ENCODE measurements around the gene CTCF. TPM values are rescaled to one million over a fixed set of nuclear protein-coding genes. Genes with fewer than 3 reads are reported as not detected.

CTCF gene
- total and polyA plus RNA-seq, 3 experiments from 2014 or later, result 65.4 to 67.4 (median 66.4) TPM

DNA sequence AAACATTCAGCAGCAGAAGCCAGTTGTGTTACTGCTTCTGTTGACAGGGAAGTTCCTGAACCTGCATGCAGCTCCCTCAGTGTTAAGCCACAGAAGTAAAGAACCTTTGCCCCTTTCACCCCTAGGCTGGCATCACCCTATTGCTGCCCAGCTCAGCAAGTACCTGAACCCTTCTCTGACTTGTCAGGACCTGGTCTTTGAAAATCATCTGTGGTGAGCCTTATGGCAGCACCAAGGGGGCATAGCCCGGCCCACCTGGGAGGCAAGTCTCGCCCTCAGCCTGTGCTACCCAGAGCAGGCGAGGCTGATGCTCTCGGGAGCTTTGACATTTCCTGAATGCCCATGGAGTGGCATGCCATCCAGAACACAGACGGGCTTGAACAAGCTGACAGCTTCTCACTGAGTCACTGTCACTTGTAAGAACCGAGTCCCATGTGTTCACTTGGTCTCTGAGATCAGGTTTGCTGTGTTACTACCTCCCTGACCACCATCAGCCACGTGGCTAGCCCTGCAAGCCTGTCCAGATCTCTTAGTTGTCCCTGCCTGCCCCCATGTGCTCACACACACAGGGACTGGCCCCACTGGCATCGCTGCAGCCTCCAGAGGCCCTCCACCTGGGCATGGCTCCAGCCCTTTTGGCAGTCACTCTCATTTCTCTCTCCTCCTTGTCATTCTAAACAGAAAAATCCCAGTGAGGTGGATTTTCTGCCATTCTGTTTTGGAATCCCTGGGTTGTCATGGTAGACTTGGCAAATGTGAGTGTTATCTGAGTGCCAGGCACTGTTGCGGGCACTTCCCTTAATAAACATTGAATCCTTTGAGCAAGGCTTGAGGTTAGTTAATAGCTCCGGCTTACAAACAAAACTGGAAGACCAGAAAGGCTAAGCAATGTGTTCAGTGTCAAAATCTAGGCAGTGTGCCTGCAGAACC is 79.7 kb downstream of the CTCF start:
- H3K4me3 ChIP-seq (ENCODE audit: low read length), result no peak overlapping the region
- Mint-ChIP-seq H3K36me3 (peaks cover 0 to 37% (median 4%) of the 10 kb centered on the region in 3 donors), H3K9me3 (no peaks in the 10 kb centered on the region), H3K27ac (peak overlapping the region in 2 of 8 donors; percentile 10 to 42), H3K4me1 (peaks cover 4 to 24% (median 11%) of the 10 kb centered on the region in 3 donors), H3K4me3 (peak overlapping the region in 1 of 7 donors; percentile 36), H3K27me3 (no peaks in the 10 kb centered on the region)
- no peaks in the 10 kb centered on the region for H3K9me3 ChIP-seq (ENCODE audit: low read length)
- H3K27ac ChIP-seq (ENCODE audit: low read depth, low read length), result no peak overlapping the region
- H3K27me3 ChIP-seq (ENCODE audit: insufficient read depth, low read length, poor library complexity, severe bottlenecking), result no peaks in the 10 kb centered on the region
- DNase-seq, result no peak
- H3K36me3 ChIP-seq (ENCODE audit: insufficient read depth, low read length), result peaks cover 6% of the 10 kb centered on the region
- POLR2A ChIA-PET, result no interaction called here
- peaks cover 22% of the 10 kb centered on the region for H3K4me1 ChIP-seq (ENCODE audit: insufficient read depth, low read length)
- CTCF ChIA-PET, result interaction anchor here (1.5 to 13.0 kb wide), 5 partner anchors 94 to 161 kb away, joined by 3 to 235 read pairs (median 22); partner anchors contain the start of gene ATP6V0D1

DNA sequence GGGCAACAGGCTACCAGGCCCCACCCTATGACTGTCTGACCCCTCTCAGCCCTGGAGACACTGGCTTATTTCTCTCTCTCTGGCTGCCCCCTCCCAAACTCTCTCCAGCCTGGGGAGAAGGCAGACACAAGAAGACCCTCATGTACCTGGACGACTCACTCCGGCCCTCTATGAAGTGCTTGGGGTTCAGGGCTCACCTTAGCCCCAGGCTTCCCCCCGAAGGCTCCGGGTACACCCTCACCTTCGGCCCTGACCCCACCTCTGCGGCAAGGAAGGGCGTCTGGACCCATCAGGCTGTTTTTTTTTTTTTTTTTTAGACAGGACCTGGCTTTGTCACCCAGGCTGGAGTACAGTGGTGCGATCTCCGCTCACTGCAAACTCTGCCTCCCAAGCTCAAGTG is 81.7 kb downstream of the CTCF start:
- ChIA-PET POLR2A (interaction anchor here (0.9 to 3.1 kb wide), 3 partner anchors 82 to 163 kb away, joined by 3 to 39 read pairs (median 26); partner anchors contain the start of genes ATP6V0D1 and CTCF), CTCF (interaction anchor here (0.8 to 13.0 kb wide), 22 partner anchors 10 to 163 kb away, joined by 3 to 235 read pairs (median 8); partner anchors contain the start of genes ACD, ATP6V0D1, CTCF and PARD6A)
- Mint-ChIP-seq H3K4me3 (peak overlapping the region; percentile 58 to 87 (median 76)), H3K36me3 (peaks cover 0 to 28% (median 2%) of the 10 kb centered on the region in 3 donors), H3K27me3 (no peaks in the 10 kb centered on the region), H3K4me1 (peaks cover 4 to 24% (median 11%) of the 10 kb centered on the region in 3 donors), H3K27ac (peak overlapping the region; percentile 61 to 93 (median 82)), H3K9me3 (no peaks in the 10 kb centered on the region)
- no peaks in the 10 kb centered on the region for H3K36me3 ChIP-seq (ENCODE audit: insufficient read depth, low read length)
- H3K27ac ChIP-seq (ENCODE audit: low read depth, low read length), result no peak overlapping the region
- no peaks in the 10 kb centered on the region for H3K27me3 ChIP-seq (ENCODE audit: insufficient read depth, low read length, poor library complexity, severe bottlenecking)
- no peak for DNase-seq
- peaks cover 23% of the 10 kb centered on the region for H3K4me1 ChIP-seq (ENCODE audit: insufficient read depth, low read length)
- H3K9me3 ChIP-seq (ENCODE audit: low read length), result no peaks in the 10 kb centered on the region
- no peak overlapping the region for H3K4me3 ChIP-seq (ENCODE audit: low read length)

DNA sequence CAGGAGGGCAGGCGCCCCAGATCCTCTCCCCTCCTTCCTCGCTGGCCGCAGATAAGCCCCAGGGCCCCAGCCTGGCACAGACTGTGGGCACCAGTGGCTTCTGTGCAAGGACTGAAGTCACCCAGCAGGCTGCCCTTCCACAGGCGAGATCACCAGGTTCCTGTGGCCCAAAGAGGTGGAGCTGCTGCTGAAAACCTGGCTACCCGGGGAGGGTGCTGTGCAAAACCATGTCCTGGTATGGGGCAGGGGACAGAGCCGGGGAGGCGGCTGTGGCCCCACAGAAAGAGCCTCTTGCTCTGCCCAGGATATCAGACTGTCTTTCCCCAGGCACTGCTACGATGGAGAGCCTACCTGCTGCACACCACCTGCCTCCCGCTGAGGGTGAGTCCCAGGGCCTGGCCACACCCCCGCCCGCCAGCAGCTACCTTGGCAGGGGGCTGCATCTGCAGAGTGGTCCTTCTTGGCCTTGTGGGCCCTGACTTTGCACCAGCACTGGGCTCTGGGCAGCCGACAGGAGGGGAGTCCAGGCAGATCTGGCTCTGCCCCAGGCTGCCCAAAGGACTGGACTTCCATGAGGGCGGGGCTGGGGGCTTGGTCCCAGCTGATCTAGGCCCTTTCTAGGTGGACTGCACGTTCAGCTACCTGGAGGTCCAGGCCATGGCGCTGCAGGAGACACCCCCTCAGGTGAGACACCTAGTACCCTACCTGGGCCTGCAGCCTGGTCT is 83.2 kb downstream of the CTCF start:
- H3K4me3 ChIP-seq (ENCODE audit: low read length), result peak overlapping the region; percentile 78
- Mint-ChIP-seq H3K4me1 (peaks cover 9 to 29% (median 15%) of the 10 kb centered on the region in 3 donors), H3K4me3 (peak overlapping the region; percentile 76 to 90 (median 80)), H3K36me3 (peaks cover 4 to 34% (median 5%) of the 10 kb centered on the region in 3 donors), H3K9me3 (no peaks in the 10 kb centered on the region), H3K27me3 (no peaks in the 10 kb centered on the region), H3K27ac (peak overlapping the region; percentile 74 to 93 (median 86))
- no peaks in the 10 kb centered on the region for H3K27me3 ChIP-seq (ENCODE audit: insufficient read depth, low read length, poor library complexity, severe bottlenecking)
- DNase-seq, result no peak
- CTCF ChIA-PET, result interaction anchor here (0.5 to 13.0 kb wide), 37 partner anchors 9 to 426 kb away, joined by 3 to 235 read pairs (median 4); partner anchors contain the start of genes ACD, ATP6V0D1, CTCF and PARD6A
- peaks cover 6% of the 10 kb centered on the region for H3K36me3 ChIP-seq (ENCODE audit: insufficient read depth, low read length)
- H3K9me3 ChIP-seq (ENCODE audit: low read length), result no peaks in the 10 kb centered on the region
- POLR2A ChIA-PET, result interaction anchor here (0.6 to 3.1 kb wide), 11 partner anchors 12 to 124 kb away, joined by 3 to 39 read pairs (median 6); partner anchors contain the start of genes ACD, C16orf86, CTCF and ENKD1
- H3K27ac ChIP-seq (ENCODE audit: low read depth, low read length), result peak overlapping the region; percentile 78
- peaks cover 23% of the 10 kb centered on the region for H3K4me1 ChIP-seq (ENCODE audit: insufficient read depth, low read length)

DNA sequence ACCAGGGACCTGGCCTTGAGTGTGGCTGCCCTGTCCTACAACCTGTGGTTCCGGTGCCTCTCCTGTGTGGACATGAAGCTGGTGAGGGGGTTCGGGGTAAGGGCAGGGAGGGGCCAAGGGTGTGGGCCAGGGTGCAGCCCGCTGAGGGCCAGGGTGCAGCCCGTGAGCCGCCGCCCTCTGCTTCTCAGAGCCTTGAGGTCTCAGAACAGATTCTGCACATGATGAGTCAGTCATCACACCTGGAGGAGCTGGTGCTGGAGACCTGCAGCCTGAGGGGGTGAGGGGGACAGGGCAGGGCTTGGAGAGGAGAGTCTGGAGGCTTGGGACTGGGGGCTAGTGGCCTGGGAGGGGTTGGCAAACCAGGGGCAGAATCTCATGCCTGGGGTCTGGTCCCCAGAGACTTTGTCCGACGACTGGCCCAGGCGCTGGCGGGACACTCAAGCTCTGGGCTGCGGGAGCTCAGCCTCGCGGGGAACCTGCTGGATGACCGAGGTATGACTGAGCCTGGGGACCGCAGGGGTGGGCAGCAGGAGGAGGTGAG is 84.9 kb downstream of the CTCF start:
- Mint-ChIP-seq H3K4me1 (peaks cover 13 to 31% (median 16%) of the 10 kb centered on the region in 3 donors), H3K9me3 (no peaks in the 10 kb centered on the region), H3K27ac (peak overlapping the region in 1 of 8 donors; percentile 29), H3K4me3 (no peak overlapping the region), H3K27me3 (no peaks in the 10 kb centered on the region), H3K36me3 (peaks cover 5 to 51% (median 9%) of the 10 kb centered on the region in 3 donors)
- no peak for DNase-seq
- ChIA-PET POLR2A (interaction anchor here (0.6 to 2.1 kb wide), 3 partner anchors 11 to 103 kb away, joined by 3 to 8 read pairs (median 4); partner anchors contain the start of gene ACD), CTCF (interaction anchor here (1.0 to 13.0 kb wide), 5 partner anchors 13 to 126 kb away, joined by 3 to 235 read pairs (median 22); partner anchors contain the start of gene ACD)
- no peaks in the 10 kb centered on the region for H3K9me3 ChIP-seq (ENCODE audit: low read length)
- no peaks in the 10 kb centered on the region for H3K27me3 ChIP-seq (ENCODE audit: insufficient read depth, low read length, poor library complexity, severe bottlenecking)
- H3K4me1 ChIP-seq (ENCODE audit: insufficient read depth, low read length), result peaks cover 23% of the 10 kb centered on the region
- H3K36me3 ChIP-seq (ENCODE audit: insufficient read depth, low read length), result peaks cover 13% of the 10 kb centered on the region
- H3K4me3 ChIP-seq (ENCODE audit: low read length), result no peak overlapping the region
- no peak overlapping the region for H3K27ac ChIP-seq (ENCODE audit: low read depth, low read length)

DNA sequence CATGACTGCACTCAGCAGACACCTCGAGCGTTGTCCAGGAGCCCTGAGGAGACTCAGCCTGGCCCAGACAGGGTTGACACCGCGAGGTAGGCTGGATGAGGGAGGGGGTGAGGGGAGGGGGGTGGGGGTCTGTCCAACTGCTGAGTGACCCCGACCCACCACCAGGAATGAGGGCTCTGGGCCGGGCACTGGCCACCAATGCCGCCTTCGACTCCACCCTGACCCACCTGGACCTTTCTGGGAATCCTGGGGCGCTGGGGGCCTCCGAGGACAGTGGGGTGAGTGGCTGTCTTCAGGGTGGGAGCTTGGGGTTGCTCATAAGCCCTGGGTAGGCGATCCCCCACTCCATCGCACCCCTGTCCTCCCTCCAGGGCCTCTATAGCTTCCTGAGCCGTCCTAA is 85.4 kb downstream of the CTCF start:
- peaks cover 5 to 54% (median 9%) of the 10 kb centered on the region in 3 donors for H3K36me3 Mint-ChIP-seq
- peak overlapping the region in 1 of 8 donors; percentile 29 for H3K27ac Mint-ChIP-seq

DNA sequence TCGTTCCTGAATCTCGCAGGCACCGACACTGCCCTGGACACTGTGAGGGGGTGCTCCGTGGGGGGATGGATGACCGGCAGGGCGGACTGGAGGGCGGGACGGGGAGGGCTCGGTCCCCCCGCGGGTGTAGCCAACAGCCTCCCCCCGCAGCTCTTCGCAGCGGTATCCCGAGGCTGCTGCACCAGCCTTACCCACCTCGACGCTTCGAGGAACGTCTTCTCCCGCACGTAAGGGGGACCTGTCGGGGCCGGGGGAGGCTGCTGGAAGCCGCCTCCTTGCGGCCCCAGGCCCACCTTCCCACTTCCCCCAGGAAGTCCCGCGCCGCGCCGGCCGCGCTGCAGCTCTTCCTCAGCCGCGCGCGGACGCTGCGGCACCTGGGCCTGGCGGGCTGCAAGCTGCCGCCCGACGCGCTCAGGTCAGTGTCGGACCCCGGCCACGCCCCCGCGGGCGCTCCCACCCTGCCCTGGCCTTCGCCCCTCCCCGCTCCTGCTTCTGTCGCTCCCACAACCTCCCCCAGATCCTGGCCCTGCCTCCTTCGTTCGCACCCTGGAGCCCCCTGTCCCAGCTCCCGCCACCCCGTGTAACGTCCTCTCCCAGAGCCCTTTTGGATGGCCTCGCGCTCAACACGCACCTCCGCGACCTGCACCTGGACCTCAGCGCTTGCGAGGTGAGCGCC is 85.9 kb downstream of the CTCF start:
- no peak overlapping the region for H3K4me3 Mint-ChIP-seq
- H3K9me3 Mint-ChIP-seq, result no peaks in the 10 kb centered on the region
- POLR2A ChIA-PET, result no interaction called here
- H3K27ac Mint-ChIP-seq, result no peak overlapping the region
- no peaks in the 10 kb centered on the region for H3K9me3 ChIP-seq (ENCODE audit: low read length)
- H3K4me1 ChIP-seq (ENCODE audit: insufficient read depth, low read length), result peaks cover 23% of the 10 kb centered on the region
- peaks cover 16% of the 10 kb centered on the region for H3K36me3 ChIP-seq (ENCODE audit: insufficient read depth, low read length)
- H3K27me3 Mint-ChIP-seq, result no peaks in the 10 kb centered on the region
- H3K27me3 ChIP-seq (ENCODE audit: insufficient read depth, low read length, poor library complexity, severe bottlenecking), result no peaks in the 10 kb centered on the region
- peaks cover 13 to 31% (median 16%) of the 10 kb centered on the region in 3 donors for H3K4me1 Mint-ChIP-seq
- peaks cover 5 to 54% (median 9%) of the 10 kb centered on the region in 3 donors for H3K36me3 Mint-ChIP-seq
- DNase-seq, result no peak
- CTCF ChIA-PET, result interaction anchor here (1.0 to 13.0 kb wide), 4 partner anchors 12 to 127 kb away, joined by 3 to 235 read pairs (median 48); partner anchors contain the start of gene ACD
- H3K27ac ChIP-seq (ENCODE audit: low read depth, low read length), result no peak overlapping the region
- no peak overlapping the region for H3K4me3 ChIP-seq (ENCODE audit: low read length)

More for the DNA sequence above, 85.4 kb downstream of the CTCF start:
- H3K4me3 ChIP-seq (ENCODE audit: low read length), result no peak overlapping the region
- peaks cover 13 to 31% (median 16%) of the 10 kb centered on the region in 3 donors for H3K4me1 Mint-ChIP-seq
- no peaks in the 10 kb centered on the region for H3K9me3 Mint-ChIP-seq
- no peaks in the 10 kb centered on the region for H3K27me3 Mint-ChIP-seq
- H3K36me3 ChIP-seq (ENCODE audit: insufficient read depth, low read length), result peaks cover 16% of the 10 kb centered on the region
- POLR2A ChIA-PET, result interaction anchor here (0.6 kb wide), 1 partner anchor 104 kb away, joined by 3 read pairs; no protein-coding TSS in a partner anchor
- no peak for DNase-seq
- no peak overlapping the region for H3K4me3 Mint-ChIP-seq
- H3K27me3 ChIP-seq (ENCODE audit: insufficient read depth, low read length, poor library complexity, severe bottlenecking), result no peaks in the 10 kb centered on the region
- H3K9me3 ChIP-seq (ENCODE audit: low read length), result no peaks in the 10 kb centered on the region
- H3K4me1 ChIP-seq (ENCODE audit: insufficient read depth, low read length), result peaks cover 23% of the 10 kb centered on the region
- H3K27ac ChIP-seq (ENCODE audit: low read depth, low read length), result no peak overlapping the region
- CTCF ChIA-PET, result interaction anchor here (1.0 to 13.0 kb wide), 4 partner anchors 13 to 127 kb away, joined by 3 to 235 read pairs (median 48); partner anchors contain the start of gene ACD

Measured in CD8-positive, alpha-beta memory T cell (primary cell).